Type B pancreatic cell (in vitro differentiated cells): ENCODE results near the gene TBX4. TPM values are rescaled to one million over a fixed set of nuclear protein-coding genes. Genes with fewer than 3 reads are reported as not detected.

ENCODE experiments used
- DNase-seq: peaks from one replicate; pipeline ENCODE4 v3.0.0; 2021; ENCODE audit warnings: mixed read lengths; ENCODE audit not compliant: unreplicated experiment; ENCODE audit errors: extremely low spot score
- H3K27ac Mint-ChIP-seq: 2 replicates; pipeline ENCODE4 v1.8.0; 2021; ENCODE audit warnings: mild to moderate bottlenecking, mixed read lengths
- H3K27me3 Mint-ChIP-seq: 2 replicates; pipeline ENCODE4 v1.8.0; 2021; ENCODE audit warnings: mixed read lengths
- H3K36me3 Mint-ChIP-seq: 2 replicates; pipeline ENCODE4 v1.8.0; 2021; ENCODE audit warnings: mixed read lengths
- H3K4me1 Mint-ChIP-seq: one replicate; pipeline ENCODE4 v1.8.0; 2021; ENCODE audit warnings: mixed read lengths; ENCODE audit not compliant: unreplicated experiment
- H3K4me3 Mint-ChIP-seq: 2 replicates; pipeline ENCODE4 v1.8.0; 2021; ENCODE audit warnings: mild to moderate bottlenecking, mixed read lengths
- H3K9me3 Mint-ChIP-seq: 2 replicates; pipeline ENCODE4 v1.8.0; 2021; ENCODE audit warnings: mixed read lengths
- CTCF ChIP-seq: fragments of 200-600 bp; sonication (generic); conservative IDR thresholded peaks from 2 replicates; pipeline ENCODE4 v1.5.0; 2021; ENCODE audit warnings: antibody characterized with exemption, mild to moderate bottlenecking
- total RNA-seq: library from RNA; stranded (reverse); gene quantifications from 2 replicates; pipeline ENCODE4 v1.2.1, GENCODE V29; 2021; ENCODE audit warnings: low replicate concordance

Gene TBX4
- total RNA-seq, 1 donor from 2014 or later: 1.8 TPM

- DNase-seq: no peak
- TF ChIP-seq CTCF: no peak
- no peak overlapping the region for H3K27ac Mint-ChIP-seq
- H3K4me3 Mint-ChIP-seq: no peak overlapping the region
- no peaks in the 10 kb centered on the region for H3K36me3 Mint-ChIP-seq
- H3K4me1 Mint-ChIP-seq: peaks cover 3% of the 10 kb centered on the region
- peaks cover 40% of the 10 kb centered on the region for H3K27me3 Mint-ChIP-seq
- H3K9me3 Mint-ChIP-seq: no peaks in the 10 kb centered on the region
Observed at GRCh38 chr17:61494325-61495160, 42.3 kb downstream of the TBX4 start.

GRCh38 chr17:61495161-61495857 lies 43.1 kb downstream of the TBX4 start:
- no peak overlapping the region for H3K27ac Mint-ChIP-seq

GRCh38 chr17:61496174-61496956 lies 44.1 kb downstream of the TBX4 start:
- peaks cover 31% of the 10 kb centered on the region for H3K27me3 Mint-ChIP-seq
- TF ChIP-seq CTCF: no peak
- no peaks in the 10 kb centered on the region for H3K9me3 Mint-ChIP-seq
- no peaks in the 10 kb centered on the region for H3K36me3 Mint-ChIP-seq
- DNase-seq: no peak
- no peaks in the 10 kb centered on the region for H3K4me1 Mint-ChIP-seq
- no peak overlapping the region for H3K27ac Mint-ChIP-seq
- H3K4me3 Mint-ChIP-seq: no peak overlapping the region

More at GRCh38 chr17:61495161-61495857, 43.1 kb downstream of the TBX4 start:
- no peaks in the 10 kb centered on the region for H3K4me1 Mint-ChIP-seq
- no peaks in the 10 kb centered on the region for H3K9me3 Mint-ChIP-seq
- DNase-seq: no peak
- no peak for TF ChIP-seq CTCF
- no peak overlapping the region for H3K4me3 Mint-ChIP-seq
- no peaks in the 10 kb centered on the region for H3K36me3 Mint-ChIP-seq
- H3K27me3 Mint-ChIP-seq: peaks cover 33% of the 10 kb centered on the region

GRCh38 chr17:61496957-61497653 lies 44.9 kb downstream of the TBX4 start:
- H3K9me3 Mint-ChIP-seq: no peaks in the 10 kb centered on the region
- no peak overlapping the region for H3K27ac Mint-ChIP-seq
- H3K4me3 Mint-ChIP-seq: no peak overlapping the region

More at GRCh38 chr17:61496957-61497653, 44.9 kb downstream of the TBX4 start:
- TF ChIP-seq CTCF: no peak
- Mint-ChIP-seq H3K27me3 (peaks cover 27% of the 10 kb centered on the region), H3K36me3 (no peaks in the 10 kb centered on the region), H3K4me1 (no peaks in the 10 kb centered on the region)
- no peak for DNase-seq
